CD14-positive monocyte (primary cell): ENCODE data around the gene DNAAF3. TPM values are rescaled to one million over a fixed set of nuclear protein-coding genes. Genes with fewer than 3 reads are reported as not detected.

Experiments
- DNase-seq, 3 donors: peaks; one replicate each; pipeline ENCODE4 v3.0.0-alpha.2; 2011 to 2022
- H2AFZ ChIP-seq: 2 replicates; pipeline ENCODE4 v1.6.0; 2012; ENCODE audit warnings: mild to moderate bottlenecking, low read depth, low read length, inconsistent platforms; ENCODE audit not compliant: insufficient read depth, poor library complexity, severe bottlenecking
- H3K27ac ChIP-seq, 2 donors: 1 replicate in 1 of 2; 2 replicates in 1 of 2; pipeline ENCODE4 v1.5.1; 2012 to 2013; ENCODE audit warnings: low read length in 2 of 2, control low read depth in 1 of 2, inconsistent platforms in 1 of 2, low read depth in 1 of 2, mild to moderate bottlenecking in 1 of 2
- H3K27me3 ChIP-seq, 2 donors: one replicate each; pipeline versions ENCODE4 v1.6.0 to v1.6.1; 2011 to 2013; ENCODE audit warnings: low read length in 2 of 2; ENCODE audit not compliant: control insufficient read depth in 2 of 2, insufficient read depth in 2 of 2
- H3K36me3 ChIP-seq, 2 donors: replicated peaks in 1 of 2; 1 replicate in 1 of 2; 2 replicates in 1 of 2; pipeline versions ENCODE4 v1.5.1 to v1.6.1; 2012 to 2013; ENCODE audit warnings: low read length in 2 of 2, control low read depth in 1 of 2, inconsistent platforms in 1 of 2, mild to moderate bottlenecking in 1 of 2; ENCODE audit not compliant: insufficient read depth in 2 of 2, control insufficient read depth in 1 of 2
- H3K4me1 ChIP-seq, 2 donors: 1 replicate in 1 of 2; 2 replicates in 1 of 2; pipeline versions ENCODE4 v1.5.1 to v1.6.1; 2012 to 2013; ENCODE audit warnings: low read length in 2 of 2, control low read depth in 1 of 2, inconsistent platforms in 1 of 2, mild to moderate bottlenecking in 1 of 2, moderate library complexity in 1 of 2; ENCODE audit not compliant: insufficient read depth in 2 of 2, control insufficient read depth in 1 of 2
- H3K4me2 ChIP-seq: replicated peaks from 2 replicates; pipeline ENCODE3; 2012; ENCODE audit warnings: low read length, moderate library complexity, mild to moderate bottlenecking; ENCODE audit not compliant: poor library complexity, severe bottlenecking; ENCODE audit errors: extremely low read depth
- H3K4me3 ChIP-seq, 3 experiments: fragments of 200-600 bp in 1 of 3; sonication (generic) in 1 of 3; replicated peaks in 1 of 3; 1 replicate in 2 of 3; 2 replicates in 1 of 3; pipeline ENCODE4 v1.5.1; 2011 to 2013; ENCODE audit warnings: low read length in 3 of 3, mild to moderate bottlenecking in 3 of 3, control low read depth in 2 of 3, low read depth in 2 of 3, inconsistent platforms in 1 of 3, moderate library complexity in 1 of 3
- H3K79me2 ChIP-seq: 2 replicates; pipeline ENCODE4 v1.6.0; 2012; ENCODE audit warnings: mild to moderate bottlenecking, control low read depth, inconsistent platforms, low read length, moderate library complexity; ENCODE audit not compliant: insufficient read depth
- H3K9ac ChIP-seq: 2 replicates; pipeline ENCODE4 v1.6.0; 2017; ENCODE audit warnings: low read length, mild to moderate bottlenecking; ENCODE audit not compliant: insufficient read depth, poor library complexity, severe bottlenecking
- H3K9me3 ChIP-seq, 2 donors: replicated peaks in 1 of 2; 1 replicate in 1 of 2; 2 replicates in 1 of 2; pipeline versions ENCODE4 v1.5.1 to v1.6.1; 2012 to 2013; ENCODE audit warnings: low read length in 2 of 2, control low read depth in 1 of 2; ENCODE audit not compliant: control insufficient read depth in 1 of 2, insufficient read depth in 1 of 2
- H4K20me1 ChIP-seq: 2 replicates; pipeline ENCODE4 v1.6.0; 2012; ENCODE audit warnings: mild to moderate bottlenecking, low read length, control low read depth, moderate library complexity; ENCODE audit not compliant: insufficient read depth
- H3K27ac Mint-ChIP-seq, 7 donors: one replicate each; pipeline ENCODE4 v1.8.0; 2020; ENCODE audit warnings: mild to moderate bottlenecking in 7 of 7, mixed read lengths in 7 of 7, moderate library complexity in 6 of 7, inconsistent platforms in 2 of 7
- H3K27me3 Mint-ChIP-seq, 3 donors: one replicate each; pipeline ENCODE4 v1.8.0; 2021 to 2022; ENCODE audit warnings: low read depth in 3 of 3, mild to moderate bottlenecking in 3 of 3, mixed read lengths in 3 of 3, moderate library complexity in 3 of 3, inconsistent platforms in 1 of 3
- H3K36me3 Mint-ChIP-seq, 2 donors: one replicate each; pipeline ENCODE4 v1.8.0; 2020; ENCODE audit warnings: mixed read lengths in 2 of 2, inconsistent platforms in 1 of 2, mild to moderate bottlenecking in 1 of 2
- H3K4me1 Mint-ChIP-seq: one replicate; pipeline ENCODE4 v1.8.0; 2020; ENCODE audit warnings: mild to moderate bottlenecking, mixed read lengths
- H3K4me3 Mint-ChIP-seq, 2 donors: one replicate each; pipeline ENCODE4 v1.8.0; 2020; ENCODE audit warnings: mild to moderate bottlenecking in 2 of 2, mixed read lengths in 2 of 2, moderate library complexity in 1 of 2
- H3K9me3 Mint-ChIP-seq, 7 donors: one replicate each; pipeline ENCODE4 v1.8.0; 2020 to 2022; ENCODE audit warnings: mixed read lengths in 7 of 7, mild to moderate bottlenecking in 6 of 7, moderate library complexity in 6 of 7, inconsistent platforms in 2 of 7
- WGBS: methylation state at CpG from one replicate; pipeline ENCODE4 v1.1.5; 2013; ENCODE audit warnings: missing lambda C conversion rate; ENCODE audit not compliant: insufficient coverage; 5-methylcytosine and 5-hydroxymethylcytosine counted together
- intact Hi-C, 2 donors: fragments of 100-400 bp; cut with micrococcal nuclease; formaldehyde crosslinking; loops; one replicate each; pipeline versions ENCODE4 v1.15.0 to v1.15.1; 2023
- polyA plus RNA-seq, 3 donors: library from polyadenylated mRNA; depleted of rRNA in 1 of 3; unstranded in 2 of 3; stranded (reverse) in 1 of 3; fragments of 300-500 nt in 2 of 3; fragments of >200 nt in 1 of 3; fragmentation: Illumina TruSeq in 2 of 3; gene quantifications; 1 replicate in 2 of 3; 2 replicates in 1 of 3; pipeline ENCODE4 v1.2.3, GENCODE V29; 2012 to 2021
- TF ChIP-seq, protein P1 (sequence below): fragments of 200-600 bp; IDR thresholded peaks from one replicate; pipeline ENCODE4 v1.8.0; 2022; ENCODE audit warnings: antibody characterized with exemption, mild to moderate bottlenecking

The DNAAF3 gene
- polyA plus RNA-seq, 3 donors, result 0.19 TPM; not detected in 2

DNA sequence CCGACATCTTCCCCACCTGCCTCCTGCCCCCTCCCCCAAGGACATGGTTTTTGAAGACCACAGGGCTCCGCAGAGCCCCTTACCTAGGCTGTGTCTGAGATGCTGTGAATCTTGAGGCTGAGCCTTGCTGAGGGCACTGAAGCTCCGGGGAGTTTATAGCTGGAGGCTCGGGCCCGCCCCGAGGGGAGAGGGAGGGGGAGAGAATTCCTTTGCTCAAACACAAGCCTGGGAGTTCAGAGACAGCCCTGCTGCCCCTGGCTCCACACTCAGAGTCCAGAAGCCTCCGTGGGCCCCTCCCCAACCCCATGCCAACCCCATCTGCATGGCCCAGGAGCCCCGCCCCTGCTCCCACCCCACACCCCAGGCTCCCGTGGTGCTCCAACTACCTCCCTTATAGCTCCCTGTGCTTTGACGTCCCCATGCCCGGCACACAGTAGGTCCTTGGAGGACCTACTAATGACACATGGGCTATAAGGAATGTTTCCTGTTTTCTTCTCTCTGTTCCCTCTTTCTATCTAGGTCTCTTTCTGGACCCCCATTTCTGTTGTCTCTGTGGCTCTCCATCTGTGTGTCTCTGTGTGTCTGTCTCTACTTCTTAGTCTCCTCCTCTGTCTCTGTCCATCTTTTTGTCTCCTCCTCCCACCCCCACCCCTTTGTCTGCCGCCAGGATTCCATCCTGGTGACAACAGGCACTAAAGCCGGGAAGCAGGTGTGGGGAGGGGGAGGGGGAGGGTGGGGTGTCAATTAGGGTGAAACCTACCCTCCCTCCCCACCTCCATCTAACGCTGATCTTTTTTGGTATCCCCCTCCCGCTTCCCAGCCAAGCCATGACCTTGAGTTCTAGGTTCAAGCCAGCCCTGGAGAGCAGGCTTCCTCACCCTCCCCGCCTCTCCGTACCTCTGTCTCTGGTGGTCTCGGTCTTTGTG is 17.1 kb downstream of the DNAAF3 start, which contains the start of gene TNNT1:
TNNT1 (minus strand) TSS at position 129 of the 926 bp plus-strand sequence. CDS start 2,049 bp downstream, outside the sequence.
- Histone ChIP-seq H3K4me3 (no peak within 1 kb of the TSS), H2AFZ (no peak within 1 kb of the TSS), H3K9ac (no peak within 1 kb of the TSS), H3K79me2 (no peaks in the 10 kb centered on the region), H3K36me3 (no peaks in the 10 kb centered on the region), H3K27me3 (peaks cover 7 to 43% of the 10 kb centered on the region in 2 donors), H3K9me3 (peaks cover 8 to 10% of the 10 kb centered on the region in 2 donors), H4K20me1 (no peaks in the 10 kb centered on the region), H3K4me2 (no peak within 1 kb of the TSS), H3K27ac (no peak within 1 kb of the TSS), H3K4me1 (peaks cover 25 to 28% of the 10 kb centered on the region in 2 donors)
- no peak for DNase-seq
- peaks cover 10 to 24% (median 17%) of the 10 kb centered on the region in 7 donors for H3K9me3 Mint-ChIP-seq
- no peaks in the 10 kb centered on the region for H3K36me3 Mint-ChIP-seq
- H3K27ac Mint-ChIP-seq, result peak within 1 kb of the TSS in 1 of 7 donors; percentile 4
- intact Hi-C loops, result loop anchor here in 1 of 2 donors (10.0 kb wide), 2 partner anchors 275 to 305 kb away; no protein-coding TSS in a partner anchor
- peaks cover 38 to 61% (median 54%) of the 10 kb centered on the region in 3 donors for H3K27me3 Mint-ChIP-seq
- H3K4me3 Mint-ChIP-seq, result peak within 1 kb of the TSS in 1 of 2 donors; percentile 66
- WGBS, result 46% methylated on average over 7 of the region's 18 CpGs
- TF ChIP-seq, protein P1, sequence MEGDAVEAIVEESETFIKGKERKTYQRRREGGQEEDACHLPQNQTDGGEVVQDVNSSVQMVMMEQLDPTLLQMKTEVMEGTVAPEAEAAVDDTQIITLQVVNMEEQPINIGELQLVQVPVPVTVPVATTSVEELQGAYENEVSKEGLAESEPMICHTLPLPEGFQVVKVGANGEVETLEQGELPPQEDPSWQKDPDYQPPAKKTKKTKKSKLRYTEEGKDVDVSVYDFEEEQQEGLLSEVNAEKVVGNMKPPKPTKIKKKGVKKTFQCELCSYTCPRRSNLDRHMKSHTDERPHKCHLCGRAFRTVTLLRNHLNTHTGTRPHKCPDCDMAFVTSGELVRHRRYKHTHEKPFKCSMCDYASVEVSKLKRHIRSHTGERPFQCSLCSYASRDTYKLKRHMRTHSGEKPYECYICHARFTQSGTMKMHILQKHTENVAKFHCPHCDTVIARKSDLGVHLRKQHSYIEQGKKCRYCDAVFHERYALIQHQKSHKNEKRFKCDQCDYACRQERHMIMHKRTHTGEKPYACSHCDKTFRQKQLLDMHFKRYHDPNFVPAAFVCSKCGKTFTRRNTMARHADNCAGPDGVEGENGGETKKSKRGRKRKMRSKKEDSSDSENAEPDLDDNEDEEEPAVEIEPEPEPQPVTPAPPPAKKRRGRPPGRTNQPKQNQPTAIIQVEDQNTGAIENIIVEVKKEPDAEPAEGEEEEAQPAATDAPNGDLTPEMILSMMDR, result no peak
- H3K4me1 Mint-ChIP-seq, result peaks cover 26% of the 10 kb centered on the region

DNA sequence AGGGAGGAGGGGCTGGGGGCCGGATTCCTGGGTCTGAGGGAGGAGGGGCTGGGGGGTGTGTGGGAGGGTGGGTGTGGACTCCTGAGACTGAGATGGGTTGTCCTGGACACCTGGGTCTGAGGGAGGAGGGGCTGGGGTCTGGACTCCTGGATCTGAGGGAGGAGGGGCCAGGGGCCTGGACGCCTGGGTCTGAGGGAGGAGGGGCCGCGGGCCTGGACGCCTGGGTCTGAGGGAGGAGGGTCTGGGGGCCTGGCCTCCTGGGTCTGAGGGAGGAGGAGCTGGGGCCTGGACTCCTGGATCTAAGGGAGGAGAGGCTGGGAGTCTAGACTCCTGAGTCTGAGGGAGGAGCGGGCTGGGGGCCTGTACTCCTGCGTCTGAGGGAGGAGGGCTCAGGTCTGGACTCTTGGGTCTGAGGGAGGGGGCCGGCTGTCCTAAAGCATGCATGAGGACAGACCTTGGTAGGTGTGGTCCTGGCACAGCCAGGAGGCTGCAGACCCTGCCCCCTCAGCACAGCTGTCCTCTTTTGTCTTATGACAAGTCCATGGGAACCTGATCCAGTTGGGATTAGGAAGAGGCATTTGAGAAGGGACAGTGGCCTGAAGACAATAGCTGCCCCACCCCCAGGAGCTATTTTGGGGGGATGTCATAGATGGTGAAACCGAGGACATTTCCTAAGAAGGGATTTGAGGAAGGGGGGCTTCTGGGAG is 18.7 kb downstream of the DNAAF3 start:
- no peak overlapping the region for H3K4me3 Mint-ChIP-seq
- H3K36me3 ChIP-seq, result no peaks in the 10 kb centered on the region
- peaks cover 29% of the 10 kb centered on the region for H3K4me1 Mint-ChIP-seq
- TF ChIP-seq, protein P1, result no peak
- H3K27me3 Mint-ChIP-seq, result peaks cover 48 to 72% (median 62%) of the 10 kb centered on the region in 3 donors
- no peak overlapping the region for H2AFZ ChIP-seq
- H3K9ac ChIP-seq, result no peak overlapping the region
- intact Hi-C loops, result loop anchor here in 1 of 2 donors (10.0 kb wide), 2 partner anchors 277 to 307 kb away; no protein-coding TSS in a partner anchor
- no peaks in the 10 kb centered on the region for H3K36me3 Mint-ChIP-seq
- H3K9me3 ChIP-seq, result peaks cover 8 to 10% of the 10 kb centered on the region in 2 donors
- 69% methylated on average over 7 of the region's 9 CpGs for WGBS
- H3K27me3 ChIP-seq, result peaks cover 10 to 49% of the 10 kb centered on the region in 2 donors
- H3K27ac Mint-ChIP-seq, result no peak overlapping the region
- peaks cover 10 to 24% (median 17%) of the 10 kb centered on the region in 7 donors for H3K9me3 Mint-ChIP-seq
- H3K4me2 ChIP-seq, result no peak overlapping the region
- peaks cover 25 to 30% of the 10 kb centered on the region in 2 donors for H3K4me1 ChIP-seq
- H4K20me1 ChIP-seq, result no peaks in the 10 kb centered on the region
- H3K79me2 ChIP-seq, result no peaks in the 10 kb centered on the region
- H3K27ac ChIP-seq, result no peak overlapping the region
- DNase-seq, result no peak
- H3K4me3 ChIP-seq, result no peak overlapping the region
